Lower lobe of right lung (tissue), 2 donors: ENCODE results near the gene HEG1. TPM values are rescaled to one million over a fixed set of nuclear protein-coding genes. Genes with fewer than 3 reads are reported as not detected.

Experiments used
- ATAC-seq, 2 donors: fragments of 200-7000 bp; cut with Tn5 transposase; one replicate each; pipeline ENCODE4 v1.9.1; 2020 to 2022; ENCODE audit warnings: mild to moderate bottlenecking in 2 of 2, moderate library complexity in 2 of 2
- DNase-seq: peaks from one replicate; pipeline ENCODE4 v3.0.0-alpha.2; 2020
- H3K27ac ChIP-seq: fragments of 200-600 bp; one replicate; pipeline ENCODE4 v1.8.0; 2022
- H3K27me3 ChIP-seq: fragments of 200-600 bp; one replicate; pipeline ENCODE4 v1.8.0; 2022; ENCODE audit warnings: low read depth
- H3K36me3 ChIP-seq: fragments of 200-600 bp; one replicate; pipeline ENCODE4 v1.8.0; 2022; ENCODE audit warnings: mild to moderate bottlenecking
- H3K4me1 ChIP-seq: fragments of 200-600 bp; one replicate; pipeline ENCODE4 v1.8.0; 2022
- H3K4me3 ChIP-seq: fragments of 200-600 bp; one replicate; pipeline ENCODE4 v1.8.0; 2022; ENCODE audit warnings: mild to moderate bottlenecking
- H3K9me3 ChIP-seq: fragments of 200-600 bp; one replicate; pipeline ENCODE4 v1.8.0; 2022
- intact Hi-C: fragments of 100-400 bp; cut with DNase I; formaldehyde crosslinking; loops from one replicate; pipeline ENCODE4 v1.11.0; 2022
- total RNA-seq: library from RNA; stranded (reverse); fragmentation: NEBNext Ultra II Directional; extraction: Animal tissue kit (Norgen Biotek cat#: 25700); gene quantifications from one replicate; pipeline ENCODE4 v1.2.1, GENCODE V29; 2021
- TF ChIP-seq, protein P1 (sequence below): fragments of 200-600 bp; IDR thresholded peaks from one replicate; pipeline ENCODE4 v1.8.0; 2022; ENCODE audit warnings: antibody characterized with exemption, mild to moderate bottlenecking
- donor health status: DM: no; HTN: yes; CAD: no; lungs with severe emphysema.

HEG1 gene
- total RNA-seq, 1 donor from 2014 or later: 157 TPM

DNA sequence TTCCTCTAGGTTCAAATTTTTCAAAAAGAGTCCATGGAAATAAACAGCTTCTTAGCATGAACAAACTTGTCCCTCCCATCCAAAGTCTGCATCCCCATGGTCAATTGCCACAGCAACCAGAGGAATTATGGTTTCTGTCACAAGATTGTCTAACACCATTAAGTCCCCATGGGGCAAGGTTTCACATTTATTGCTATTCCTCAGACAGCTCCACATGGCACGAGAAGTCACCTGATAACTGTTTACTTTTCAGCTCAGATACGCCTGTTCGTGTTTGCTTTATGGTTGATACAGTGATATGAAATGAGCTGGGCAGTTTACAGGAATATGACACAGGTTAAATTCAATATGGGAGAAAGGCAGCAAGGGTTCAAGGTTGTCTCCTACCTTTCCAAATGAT is 83.3 kb downstream of the HEG1 start:
- no peak for DNase-seq
- no peak overlapping the region for H3K27ac ChIP-seq
- no peak overlapping the region for H3K4me3 ChIP-seq
- H3K36me3 ChIP-seq: peaks cover 80% of the 10 kb centered on the region
- TF ChIP-seq, protein P1, sequence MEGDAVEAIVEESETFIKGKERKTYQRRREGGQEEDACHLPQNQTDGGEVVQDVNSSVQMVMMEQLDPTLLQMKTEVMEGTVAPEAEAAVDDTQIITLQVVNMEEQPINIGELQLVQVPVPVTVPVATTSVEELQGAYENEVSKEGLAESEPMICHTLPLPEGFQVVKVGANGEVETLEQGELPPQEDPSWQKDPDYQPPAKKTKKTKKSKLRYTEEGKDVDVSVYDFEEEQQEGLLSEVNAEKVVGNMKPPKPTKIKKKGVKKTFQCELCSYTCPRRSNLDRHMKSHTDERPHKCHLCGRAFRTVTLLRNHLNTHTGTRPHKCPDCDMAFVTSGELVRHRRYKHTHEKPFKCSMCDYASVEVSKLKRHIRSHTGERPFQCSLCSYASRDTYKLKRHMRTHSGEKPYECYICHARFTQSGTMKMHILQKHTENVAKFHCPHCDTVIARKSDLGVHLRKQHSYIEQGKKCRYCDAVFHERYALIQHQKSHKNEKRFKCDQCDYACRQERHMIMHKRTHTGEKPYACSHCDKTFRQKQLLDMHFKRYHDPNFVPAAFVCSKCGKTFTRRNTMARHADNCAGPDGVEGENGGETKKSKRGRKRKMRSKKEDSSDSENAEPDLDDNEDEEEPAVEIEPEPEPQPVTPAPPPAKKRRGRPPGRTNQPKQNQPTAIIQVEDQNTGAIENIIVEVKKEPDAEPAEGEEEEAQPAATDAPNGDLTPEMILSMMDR: no peak
- intact Hi-C loops: no loop called here
- no peaks in the 10 kb centered on the region for H3K9me3 ChIP-seq
- ATAC-seq: peak in 1 of 2 donors; percentile 36
- H3K27me3 ChIP-seq: no peaks in the 10 kb centered on the region
- peaks cover 5% of the 10 kb centered on the region for H3K4me1 ChIP-seq

DNA sequence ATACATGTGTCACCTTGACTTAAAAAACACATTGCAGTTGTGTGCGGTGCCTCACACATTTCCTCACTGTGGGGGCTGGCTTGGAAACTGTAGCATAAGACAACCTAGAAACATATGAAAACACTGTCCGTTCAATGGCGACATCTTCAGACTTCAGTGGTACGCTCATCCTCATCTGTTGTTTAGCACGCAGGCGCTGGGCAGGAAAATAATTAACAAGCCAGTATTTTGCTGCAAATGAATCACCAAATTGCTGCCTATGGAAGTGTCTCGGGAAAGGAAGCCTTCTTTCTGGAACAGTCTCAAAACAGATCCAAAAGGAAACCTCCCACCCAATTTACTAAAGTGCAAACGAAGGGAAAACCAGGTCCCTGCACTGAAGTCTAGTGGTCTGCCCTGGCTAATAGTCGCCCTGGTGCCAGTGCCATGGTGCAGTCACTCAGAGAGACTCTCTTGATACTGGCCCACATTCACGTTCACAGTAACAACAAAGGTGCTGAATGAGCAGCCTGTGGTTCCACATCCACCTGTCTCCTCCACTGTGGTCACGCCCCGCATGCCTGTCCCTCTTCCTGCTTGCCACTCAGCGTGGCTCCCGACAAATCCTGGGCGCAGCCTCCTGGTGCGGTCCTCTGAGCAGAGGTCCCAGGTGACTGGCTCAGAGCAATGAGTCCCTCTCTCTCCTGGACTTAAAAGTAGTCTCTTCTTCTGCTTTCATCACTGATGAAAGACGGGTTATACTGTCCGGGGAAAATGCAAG is 85.7 kb downstream of the HEG1 start:
- no peak for DNase-seq
- Histone ChIP-seq H3K4me1 (peaks cover 5% of the 10 kb centered on the region), H3K36me3 (peaks cover 61% of the 10 kb centered on the region), H3K27me3 (no peaks in the 10 kb centered on the region), H3K4me3 (no peak overlapping the region), H3K27ac (no peak overlapping the region), H3K9me3 (no peaks in the 10 kb centered on the region)
- TF ChIP-seq, protein P1: no peak
- ATAC-seq: no peak
- intact Hi-C loops: no loop called here

GRCh38 chr3:124969190-124969589 is 86.6 kb downstream of the HEG1 start:
- TF ChIP-seq, protein P1: no peak
- intact Hi-C loops: no loop called here
- no peaks in the 10 kb centered on the region for H3K27me3 ChIP-seq
- peaks cover 5% of the 10 kb centered on the region for H3K4me1 ChIP-seq
- DNase-seq (no peak), ATAC-seq (no peak)
- no peak overlapping the region for H3K4me3 ChIP-seq
- H3K27ac ChIP-seq: no peak overlapping the region
- no peaks in the 10 kb centered on the region for H3K9me3 ChIP-seq
- H3K36me3 ChIP-seq: peaks cover 60% of the 10 kb centered on the region

GRCh38 chr3:124967964-124968363 is 87.8 kb downstream of the HEG1 start:
- DNase-seq: no peak
- Histone ChIP-seq H3K36me3 (peaks cover 47% of the 10 kb centered on the region), H3K27me3 (no peaks in the 10 kb centered on the region), H3K4me1 (peaks cover 5% of the 10 kb centered on the region), H3K27ac (peak overlapping the region; percentile 16), H3K9me3 (no peaks in the 10 kb centered on the region), H3K4me3 (no peak overlapping the region)
- TF ChIP-seq, protein P1: no peak
- ATAC-seq: peak; percentile 5 to 22
- intact Hi-C loops: no loop called here

DNA sequence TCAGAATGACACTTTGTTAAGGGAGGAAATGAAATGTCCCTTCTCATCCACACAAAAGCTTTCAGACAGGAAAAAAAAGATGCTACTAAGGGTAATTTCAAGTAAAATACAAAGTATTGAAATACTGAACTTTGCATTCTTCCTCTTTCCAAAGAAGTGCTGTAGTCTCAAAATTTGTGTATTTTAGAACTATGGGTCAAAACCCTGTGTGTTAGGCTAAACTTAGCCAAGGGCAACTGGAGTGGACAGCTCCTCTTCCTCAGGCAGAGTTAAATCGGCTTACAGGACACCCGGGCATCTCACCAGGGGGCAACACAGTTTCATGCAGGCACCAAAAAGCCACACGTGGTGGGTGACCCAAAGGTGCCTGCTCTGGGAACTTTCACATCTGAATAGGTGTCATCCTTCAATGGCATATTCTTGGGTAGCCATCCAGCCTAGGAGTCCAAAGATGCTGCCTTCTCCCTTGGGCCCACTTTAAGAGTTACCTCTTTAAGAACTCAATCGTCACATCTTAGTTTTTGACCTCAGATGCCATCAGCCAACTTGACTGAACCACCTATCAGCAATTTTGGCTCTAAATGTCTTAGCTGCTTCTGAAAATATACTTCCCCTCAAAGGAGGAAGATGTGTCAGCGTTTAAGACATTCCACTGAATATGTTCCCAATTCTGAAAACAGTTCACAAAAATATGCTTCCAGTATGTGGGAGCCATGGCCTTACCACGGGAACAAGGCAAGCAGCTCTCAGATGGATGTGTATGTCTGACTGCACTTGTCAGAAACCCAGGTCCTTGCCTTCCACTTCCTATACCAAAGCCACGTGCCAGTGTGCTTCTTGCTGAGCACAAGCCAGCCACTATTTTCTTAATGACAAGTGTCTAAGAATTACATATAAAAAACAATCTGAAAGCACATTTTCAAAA is 89.0 kb downstream of the HEG1 start:
- Histone ChIP-seq H3K9me3 (no peaks in the 10 kb centered on the region), H3K4me1 (peaks cover 5% of the 10 kb centered on the region), H3K4me3 (no peak overlapping the region), H3K36me3 (peaks cover 36% of the 10 kb centered on the region), H3K27me3 (no peaks in the 10 kb centered on the region), H3K27ac (no peak overlapping the region)
- DNase-seq (no peak), ATAC-seq (no peak)
- TF ChIP-seq, protein P1: no peak
- intact Hi-C loops: no loop called here
